ENCODE measurements around the gene SMIM9.
"Not testable (repeated sequence)": the region's sequence is repeated elsewhere in the genome, so short reads cannot be mapped to it uniquely, and the experiment has no call there.

The SMIM9 gene

DNA sequence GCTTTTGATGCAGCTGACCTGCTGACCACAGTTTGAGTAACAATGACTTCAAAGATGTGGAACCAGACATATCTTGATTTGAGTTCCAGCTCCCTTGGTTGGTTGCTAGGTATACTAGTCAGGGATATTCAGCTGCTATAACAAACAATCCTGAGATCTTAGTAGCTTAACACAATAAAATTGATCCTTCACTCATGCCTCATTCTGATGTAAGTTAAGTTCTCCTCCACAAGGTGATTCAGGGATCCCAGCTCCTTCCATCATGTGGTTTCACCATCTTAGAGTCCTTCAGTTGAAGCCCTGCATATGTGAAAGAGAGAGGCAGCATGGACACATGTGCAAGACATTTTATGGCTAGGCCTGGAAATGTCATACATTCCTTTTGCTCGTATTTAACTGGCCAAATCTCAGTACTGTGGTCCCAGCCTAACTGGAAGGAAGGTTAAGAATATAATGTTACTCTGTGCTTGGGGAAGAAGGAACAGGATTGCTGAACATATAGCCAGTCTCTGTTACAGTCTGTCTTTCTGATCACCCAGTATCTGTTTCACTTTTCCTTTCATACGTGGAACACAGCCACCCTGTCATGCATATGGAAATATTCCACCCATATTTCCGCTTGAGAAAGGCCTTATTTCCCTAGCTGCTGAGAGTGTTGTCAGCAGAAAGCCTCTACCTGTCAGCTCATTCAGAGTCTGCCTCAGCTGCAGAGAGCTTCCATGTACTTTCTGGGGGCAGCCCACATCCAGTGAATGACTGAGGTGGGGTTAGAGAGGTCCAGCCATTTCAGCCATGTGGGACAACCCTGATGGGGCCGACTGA, 7.1 kb downstream of the SMIM9 start:
- H3K4me3 ChIP-seq (replicated peaks; ENCODE audit: low read depth, low read length): no peak overlapping the region
- H3K27me3 ChIP-seq (replicated peaks; ENCODE audit: control insufficient read depth, insufficient read depth, low read length): no peaks in the 10 kb centered on the region
- no peaks in the 10 kb centered on the region for H3K36me3 ChIP-seq (ENCODE audit: control insufficient read depth, insufficient read depth, low read length)
- DNase-seq (ENCODE audit: extremely low read depth, insufficient read length): no peak
- TF ChIP-seq, protein P1, sequence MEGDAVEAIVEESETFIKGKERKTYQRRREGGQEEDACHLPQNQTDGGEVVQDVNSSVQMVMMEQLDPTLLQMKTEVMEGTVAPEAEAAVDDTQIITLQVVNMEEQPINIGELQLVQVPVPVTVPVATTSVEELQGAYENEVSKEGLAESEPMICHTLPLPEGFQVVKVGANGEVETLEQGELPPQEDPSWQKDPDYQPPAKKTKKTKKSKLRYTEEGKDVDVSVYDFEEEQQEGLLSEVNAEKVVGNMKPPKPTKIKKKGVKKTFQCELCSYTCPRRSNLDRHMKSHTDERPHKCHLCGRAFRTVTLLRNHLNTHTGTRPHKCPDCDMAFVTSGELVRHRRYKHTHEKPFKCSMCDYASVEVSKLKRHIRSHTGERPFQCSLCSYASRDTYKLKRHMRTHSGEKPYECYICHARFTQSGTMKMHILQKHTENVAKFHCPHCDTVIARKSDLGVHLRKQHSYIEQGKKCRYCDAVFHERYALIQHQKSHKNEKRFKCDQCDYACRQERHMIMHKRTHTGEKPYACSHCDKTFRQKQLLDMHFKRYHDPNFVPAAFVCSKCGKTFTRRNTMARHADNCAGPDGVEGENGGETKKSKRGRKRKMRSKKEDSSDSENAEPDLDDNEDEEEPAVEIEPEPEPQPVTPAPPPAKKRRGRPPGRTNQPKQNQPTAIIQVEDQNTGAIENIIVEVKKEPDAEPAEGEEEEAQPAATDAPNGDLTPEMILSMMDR (IDR thresholded peaks at IDR 0.05; ENCODE audit: insufficient read depth, low read length, poor library complexity, severe bottlenecking): no peak

DNA sequence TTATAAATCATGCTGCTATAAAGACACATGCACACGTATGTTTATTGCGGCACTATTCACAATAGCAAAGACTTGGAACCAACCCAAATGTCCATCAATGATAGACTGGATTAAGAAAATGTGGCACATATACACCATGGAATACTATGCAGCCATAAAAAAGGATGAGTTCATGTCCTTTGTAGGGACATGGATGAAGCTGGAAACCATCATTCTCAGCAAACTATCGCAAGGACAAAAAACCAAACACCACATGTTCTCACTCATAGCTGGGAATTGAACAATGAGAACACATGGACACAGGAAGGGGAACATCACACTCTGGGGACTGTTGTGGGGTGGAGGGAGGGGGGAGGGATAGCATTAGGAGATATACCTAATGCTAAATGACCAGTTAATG, 8.9 kb downstream of the SMIM9 start:
- DNase-seq (ENCODE audit: extremely low read depth, insufficient read length); H3K4me3 ChIP-seq (replicated peaks; ENCODE audit: low read depth, low read length); H3K36me3 ChIP-seq (ENCODE audit: control insufficient read depth, insufficient read depth, low read length); H3K27me3 ChIP-seq (replicated peaks; ENCODE audit: control insufficient read depth, insufficient read depth, low read length): not testable (repeated sequence)

DNA sequence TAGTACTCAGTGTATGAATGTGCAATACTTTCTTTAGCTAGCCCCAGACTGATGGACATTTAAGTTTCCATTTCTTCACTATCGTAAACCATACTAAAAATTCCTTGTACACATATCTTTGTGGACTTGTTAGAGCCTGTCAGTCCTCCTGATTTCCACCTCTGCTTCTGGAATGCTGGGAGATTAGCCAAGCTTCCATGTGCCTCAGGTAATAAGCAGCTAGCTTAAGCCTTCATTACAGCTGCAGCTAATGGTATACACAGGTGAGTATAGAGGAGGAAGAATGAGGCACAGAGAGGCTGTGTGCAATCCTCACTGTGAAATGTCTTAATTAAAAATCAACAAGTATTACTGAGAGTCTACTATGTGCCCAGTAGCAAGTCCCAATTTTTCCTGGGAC, 9.8 kb downstream of the SMIM9 start:
- TF ChIP-seq, protein P1 (IDR thresholded peaks at IDR 0.05; ENCODE audit: insufficient read depth, low read length, poor library complexity, severe bottlenecking): no peak
- no peak overlapping the region for H3K4me3 ChIP-seq (replicated peaks; ENCODE audit: low read depth, low read length)
- H3K27me3 ChIP-seq (replicated peaks; ENCODE audit: control insufficient read depth, insufficient read depth, low read length): no peaks in the 10 kb centered on the region
- DNase-seq (ENCODE audit: extremely low read depth, insufficient read length): no peak
- H3K36me3 ChIP-seq (ENCODE audit: control insufficient read depth, insufficient read depth, low read length): no peaks in the 10 kb centered on the region

DNA sequence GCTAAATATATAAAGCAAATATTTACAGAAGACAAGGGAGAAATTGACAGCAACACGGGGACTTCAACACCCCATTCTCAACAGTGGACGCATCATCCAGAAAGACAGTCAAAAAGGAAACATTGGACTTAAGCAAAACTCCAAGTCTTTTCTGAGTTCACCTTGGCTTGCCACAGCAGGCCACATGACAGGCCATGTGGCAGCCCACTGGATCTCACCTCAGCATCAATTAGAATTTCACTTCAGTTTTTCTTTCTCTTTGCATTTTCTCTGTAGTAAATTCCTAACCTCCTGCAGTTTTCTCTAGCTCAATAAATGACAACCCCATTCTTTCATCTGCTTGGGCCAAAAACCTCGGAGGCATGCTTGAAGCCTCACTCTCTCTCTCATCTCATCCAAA, 12.4 kb downstream of the SMIM9 start:
- no peaks in the 10 kb centered on the region for H3K27me3 ChIP-seq (replicated peaks; ENCODE audit: control insufficient read depth, insufficient read depth, low read length)
- no peaks in the 10 kb centered on the region for H3K36me3 ChIP-seq (ENCODE audit: control insufficient read depth, insufficient read depth, low read length)
- TF ChIP-seq, protein P1 (IDR thresholded peaks at IDR 0.05; ENCODE audit: insufficient read depth, low read length, poor library complexity, severe bottlenecking): no peak
- no peak overlapping the region for H3K4me3 ChIP-seq (replicated peaks; ENCODE audit: low read depth, low read length)
- DNase-seq (ENCODE audit: extremely low read depth, insufficient read length): no peak

DNA sequence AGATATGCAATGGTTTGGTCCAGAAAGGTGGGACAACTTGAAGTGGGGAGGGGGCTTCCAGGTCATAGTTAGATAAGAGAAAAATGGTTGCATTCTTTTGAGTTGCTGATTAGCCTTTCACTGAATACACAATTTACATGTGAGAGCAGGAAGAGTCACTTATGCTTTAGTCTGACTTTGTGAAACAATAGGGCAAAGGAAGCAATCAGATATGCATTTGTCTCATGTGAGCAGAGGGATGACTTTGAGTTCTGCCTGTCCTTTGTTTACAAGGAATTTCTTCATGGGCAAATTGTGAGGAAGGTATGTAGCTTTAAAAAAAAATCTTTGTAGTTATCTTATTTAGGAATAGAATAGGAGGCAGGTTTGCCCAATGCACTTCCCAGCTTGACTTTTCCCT, 12.9 kb downstream of the SMIM9 start:
- no peaks in the 10 kb centered on the region for H3K36me3 ChIP-seq (ENCODE audit: control insufficient read depth, insufficient read depth, low read length)
- no peak for DNase-seq (ENCODE audit: extremely low read depth, insufficient read length)
- no peaks in the 10 kb centered on the region for H3K27me3 ChIP-seq (replicated peaks; ENCODE audit: control insufficient read depth, insufficient read depth, low read length)
- TF ChIP-seq, protein P1 (IDR thresholded peaks at IDR 0.05; ENCODE audit: insufficient read depth, low read length, poor library complexity, severe bottlenecking): no peak
- no peak overlapping the region for H3K4me3 ChIP-seq (replicated peaks; ENCODE audit: low read depth, low read length)

DNA sequence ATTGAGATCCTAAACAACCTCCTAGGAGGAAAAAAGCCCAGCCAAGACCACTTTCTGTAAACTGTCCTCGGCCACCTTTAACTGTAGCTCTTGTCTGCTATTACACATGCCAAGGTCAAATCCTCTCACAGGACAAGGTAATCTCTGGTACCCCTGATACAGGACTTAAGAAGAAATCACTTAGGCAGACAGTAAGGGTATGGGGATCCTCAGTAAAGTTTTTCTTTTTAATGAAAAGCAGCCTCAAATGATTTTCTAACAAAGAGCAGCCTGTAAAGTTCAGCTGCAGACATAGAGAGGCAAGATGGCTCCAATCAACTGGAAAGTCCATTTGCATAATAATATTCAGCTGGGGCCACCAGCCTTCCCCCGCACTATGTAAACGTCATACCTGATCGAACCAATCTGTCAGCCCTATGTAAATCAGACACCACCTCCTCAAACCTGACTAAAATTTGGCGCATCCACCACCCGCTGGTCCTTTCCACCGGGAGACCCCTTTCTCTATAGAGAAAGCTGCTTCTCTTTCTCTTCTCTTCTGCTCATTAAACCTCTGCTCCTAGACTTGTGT, 14.6 kb downstream of the SMIM9 start:
- H3K27me3 ChIP-seq (replicated peaks; ENCODE audit: control insufficient read depth, insufficient read depth, low read length): no peaks in the 10 kb centered on the region
- no peak for DNase-seq (ENCODE audit: extremely low read depth, insufficient read length)
- no peak overlapping the region for H3K4me3 ChIP-seq (replicated peaks; ENCODE audit: low read depth, low read length)
- TF ChIP-seq, protein P1 (IDR thresholded peaks at IDR 0.05; ENCODE audit: insufficient read depth, low read length, poor library complexity, severe bottlenecking): no peak
- no peaks in the 10 kb centered on the region for H3K36me3 ChIP-seq (ENCODE audit: control insufficient read depth, insufficient read depth, low read length)

Data from GM06990 (cell line).